Osteocyte (in vitro differentiated cells): Measurements from ENCODE around the gene ITGA1. TPM values are rescaled to one million over a fixed set of nuclear protein-coding genes. Genes with fewer than 3 reads are reported as not detected.

Source experiments
- DNase-seq: peaks from one replicate; pipeline ENCODE4 v3.0.0; 2021; ENCODE audit warnings: mixed read lengths; ENCODE audit not compliant: unreplicated experiment; ENCODE audit errors: extremely low spot score
- H3K27ac Mint-ChIP-seq: one replicate; pipeline ENCODE4 v1.8.0; 2021; ENCODE audit warnings: mild to moderate bottlenecking, mixed read lengths; ENCODE audit not compliant: unreplicated experiment
- H3K27me3 Mint-ChIP-seq: one replicate; pipeline ENCODE4 v1.8.0; 2021; ENCODE audit warnings: mixed read lengths; ENCODE audit not compliant: unreplicated experiment
- H3K36me3 Mint-ChIP-seq: one replicate; pipeline ENCODE4 v1.8.0; 2021; ENCODE audit warnings: mixed read lengths; ENCODE audit not compliant: unreplicated experiment
- H3K4me1 Mint-ChIP-seq: one replicate; pipeline ENCODE4 v1.8.0; 2021; ENCODE audit warnings: mixed read lengths; ENCODE audit not compliant: unreplicated experiment
- H3K4me3 Mint-ChIP-seq: one replicate; pipeline ENCODE4 v1.8.0; 2021; ENCODE audit warnings: mild to moderate bottlenecking, moderate library complexity, mixed read lengths; ENCODE audit not compliant: unreplicated experiment
- H3K9me3 Mint-ChIP-seq: one replicate; pipeline ENCODE4 v1.8.0; 2021; ENCODE audit warnings: mixed read lengths; ENCODE audit not compliant: unreplicated experiment
- total RNA-seq: library from RNA; stranded (reverse); gene quantifications from 2 replicates; pipeline ENCODE4 v1.2.1, GENCODE V29; 2021
- TF ChIP-seq, protein P1 (sequence below): fragments of 200-600 bp; sonication (generic); IDR thresholded peaks from 2 replicates; pipeline ENCODE4 v1.5.0; 2021; ENCODE audit warnings: antibody characterized with exemption, mild to moderate bottlenecking, moderate library complexity

Gene ITGA1
- total RNA-seq, 1 donor from 2014 or later, result 150 TPM

DNA sequence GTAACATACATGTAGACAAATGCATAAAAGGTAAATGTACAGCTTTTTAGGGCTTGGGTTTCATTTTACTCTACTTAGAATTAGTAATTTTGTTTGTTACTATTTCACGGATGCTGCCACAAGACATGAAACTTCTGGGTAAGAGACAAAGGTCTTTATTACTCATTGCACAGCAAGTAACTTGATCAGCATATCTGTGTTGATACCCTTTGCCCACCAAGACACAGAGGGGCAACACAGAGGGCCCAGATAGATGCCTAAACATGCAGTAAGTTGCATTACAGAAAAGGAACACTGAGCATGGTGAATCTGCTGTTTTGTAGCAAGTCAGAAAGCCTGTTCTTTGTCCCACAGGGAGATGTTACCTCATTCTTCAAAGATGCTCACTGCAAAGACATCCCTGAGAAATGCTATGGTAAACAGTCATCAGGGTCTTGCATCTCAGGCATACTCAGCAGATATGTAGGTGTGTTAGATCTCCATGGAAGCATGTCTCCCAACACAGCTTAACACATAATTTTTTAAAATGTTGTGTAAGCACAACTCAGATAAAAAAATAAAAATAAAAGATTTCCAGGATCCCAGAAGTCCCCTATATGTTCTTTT is 211.7 kb downstream of the ITGA1 start:
- H3K4me1 Mint-ChIP-seq, result peaks cover 5% of the 10 kb centered on the region
- no peak overlapping the region for H3K27ac Mint-ChIP-seq
- peaks cover 2% of the 10 kb centered on the region for H3K27me3 Mint-ChIP-seq
- H3K4me3 Mint-ChIP-seq, result no peak overlapping the region
- H3K36me3 Mint-ChIP-seq, result no peaks in the 10 kb centered on the region
- TF ChIP-seq, protein P1, sequence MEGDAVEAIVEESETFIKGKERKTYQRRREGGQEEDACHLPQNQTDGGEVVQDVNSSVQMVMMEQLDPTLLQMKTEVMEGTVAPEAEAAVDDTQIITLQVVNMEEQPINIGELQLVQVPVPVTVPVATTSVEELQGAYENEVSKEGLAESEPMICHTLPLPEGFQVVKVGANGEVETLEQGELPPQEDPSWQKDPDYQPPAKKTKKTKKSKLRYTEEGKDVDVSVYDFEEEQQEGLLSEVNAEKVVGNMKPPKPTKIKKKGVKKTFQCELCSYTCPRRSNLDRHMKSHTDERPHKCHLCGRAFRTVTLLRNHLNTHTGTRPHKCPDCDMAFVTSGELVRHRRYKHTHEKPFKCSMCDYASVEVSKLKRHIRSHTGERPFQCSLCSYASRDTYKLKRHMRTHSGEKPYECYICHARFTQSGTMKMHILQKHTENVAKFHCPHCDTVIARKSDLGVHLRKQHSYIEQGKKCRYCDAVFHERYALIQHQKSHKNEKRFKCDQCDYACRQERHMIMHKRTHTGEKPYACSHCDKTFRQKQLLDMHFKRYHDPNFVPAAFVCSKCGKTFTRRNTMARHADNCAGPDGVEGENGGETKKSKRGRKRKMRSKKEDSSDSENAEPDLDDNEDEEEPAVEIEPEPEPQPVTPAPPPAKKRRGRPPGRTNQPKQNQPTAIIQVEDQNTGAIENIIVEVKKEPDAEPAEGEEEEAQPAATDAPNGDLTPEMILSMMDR, result no peak
- H3K9me3 Mint-ChIP-seq, result no peaks in the 10 kb centered on the region
- no peak for DNase-seq

GRCh38 chr5:53001541-53001940 is 213.8 kb downstream of the ITGA1 start:
- DNase-seq, result no peak
- Mint-ChIP-seq H3K9me3 (no peaks in the 10 kb centered on the region), H3K4me1 (peaks cover 19% of the 10 kb centered on the region), H3K27me3 (peaks cover 2% of the 10 kb centered on the region), H3K36me3 (no peaks in the 10 kb centered on the region), H3K4me3 (no peak overlapping the region), H3K27ac (no peak overlapping the region)
- TF ChIP-seq, protein P1, result no peak

DNA sequence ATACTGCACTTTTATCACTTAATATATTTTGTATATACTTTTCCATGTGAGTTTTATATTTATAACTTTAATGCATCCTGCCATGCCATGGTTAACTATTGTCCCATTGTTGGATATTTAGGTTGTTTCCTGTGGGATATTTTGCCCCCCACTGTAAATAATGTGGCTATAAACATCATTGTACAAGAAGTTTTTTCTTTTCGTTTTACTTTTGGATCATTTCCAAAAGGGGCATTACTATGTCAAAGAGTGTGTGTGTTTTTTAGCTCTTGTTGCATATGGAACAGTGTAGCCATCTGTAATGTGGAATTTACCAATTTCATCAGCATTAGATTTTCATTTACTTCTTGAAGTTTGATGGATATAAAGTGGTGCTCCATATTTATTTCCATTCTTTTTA is 214.8 kb downstream of the ITGA1 start:
- no peaks in the 10 kb centered on the region for H3K9me3 Mint-ChIP-seq
- TF ChIP-seq, protein P1, result no peak
- H3K4me3 Mint-ChIP-seq, result no peak overlapping the region
- H3K36me3 Mint-ChIP-seq, result no peaks in the 10 kb centered on the region
- peaks cover 2% of the 10 kb centered on the region for H3K27me3 Mint-ChIP-seq
- DNase-seq, result no peak
- no peak overlapping the region for H3K27ac Mint-ChIP-seq
- H3K4me1 Mint-ChIP-seq, result peaks cover 29% of the 10 kb centered on the region

GRCh38 chr5:53003144-53003543 is 215.4 kb downstream of the ITGA1 start:
- TF ChIP-seq, protein P1, result no peak
- Mint-ChIP-seq H3K27ac (no peak overlapping the region), H3K9me3 (no peaks in the 10 kb centered on the region), H3K4me1 (peaks cover 31% of the 10 kb centered on the region), H3K4me3 (no peak overlapping the region), H3K36me3 (no peaks in the 10 kb centered on the region), H3K27me3 (peaks cover 2% of the 10 kb centered on the region)
- no peak for DNase-seq

- H3K27ac Mint-ChIP-seq, result no peak overlapping the region
- TF ChIP-seq, protein P1, result no peak
- no peaks in the 10 kb centered on the region for H3K27me3 Mint-ChIP-seq
Observed at GRCh38 chr5:53006911-53007890, 219.5 kb downstream of the ITGA1 start.

More at GRCh38 chr5:53006911-53007890, 219.5 kb downstream of the ITGA1 start:
- no peak for DNase-seq
- Mint-ChIP-seq H3K4me3 (no peak overlapping the region), H3K9me3 (no peaks in the 10 kb centered on the region), H3K4me1 (peaks cover 35% of the 10 kb centered on the region), H3K36me3 (no peaks in the 10 kb centered on the region)
